ENCODE data around the gene PIGZ. TPM values are rescaled to one million over a fixed set of nuclear protein-coding genes. Genes with fewer than 3 reads are reported as not detected.

The PIGZ gene
- total and polyA plus RNA-seq, 9 of the 15 experiments (the other 6 are each of a cell fraction or from before 2014, with no cell fraction given) = 0.15 to 1.8 (median 0.76) TPM

- Histone ChIP-seq H3K4me2 (ENCODE audit: insufficient read depth, low read length) (no peak overlapping the region), H3K27ac (ENCODE audit: extremely low read depth, low read depth, low read length) (no peak overlapping the region), H3K9me3 (replicated peaks; ENCODE audit: control insufficient read depth, insufficient read depth, low read depth, low read length) (no peaks in the 10 kb centered on the region), H3K79me2 (ENCODE audit: control insufficient read depth, insufficient read depth, low read length) (no peaks in the 10 kb centered on the region), H3K9ac (ENCODE audit: insufficient read depth in 1 of 2, low read depth in 2 of 2, low read length in 2 of 2) (no peak overlapping the region), H3K9me1 (ENCODE audit: control insufficient read depth, insufficient read depth, low read length) (peaks cover 4% of the 10 kb centered on the region), H3K4me3 (no peak overlapping the region), H3K4me1 (replicated peaks in 1 of 2; ENCODE audit: control insufficient read depth in 2 of 2, insufficient read depth in 2 of 2, low read length in 2 of 2) (peaks cover 18 to 47% of the 10 kb centered on the region in 2 experiments), H2AFZ (ENCODE audit: low read depth, low read length) (no peak overlapping the region), H4K20me1 (replicated peaks; ENCODE audit: control insufficient read depth, insufficient read depth, low read length) (0 out of 2 replicates have a peak, but pooled peaks cover 4% of the 10 kb centered on the region), H3K27me3 (ENCODE audit: control insufficient read depth in 2 of 2, insufficient read depth in 2 of 2, low read length in 2 of 2) (no peaks in the 10 kb centered on the region), H3K36me3 (ENCODE audit: control insufficient read depth, insufficient read depth, low read length) (no peaks in the 10 kb centered on the region)
- no TSS peak for BruUV-seq (replicated peaks)
- no peak for TF ChIP-seq DDX20 (tag; IDR thresholded peaks at IDR 0.05; ENCODE audit: low read depth)
- TF ChIP-seq NBN (IDR thresholded peaks at IDR 0.05; ENCODE audit: low read depth) = no peak
- no peak for TF ChIP-seq NUFIP1 (IDR thresholded peaks at IDR 0.05; ENCODE audit: partially characterized antibody)
- no peak for TF ChIP-seq NR2C1 (IDR thresholded peaks at IDR 0.05)
- TF ChIP-seq NR2C1 (tag; IDR thresholded peaks at IDR 0.05) = 0 out of 2 replicates have a peak, but pooled peaks have one; percentile 13
- no peak for ATAC-seq
- 72% methylated on average over 7 of the region's 10 CpGs for WGBS (ENCODE audit: insufficient coverage, low coverage, missing lambda C conversion rate)
- POLR2A ChIA-PET = interaction anchor here (0.8 to 1.1 kb wide), 2 partner anchors 9 to 14 kb away, joined by 3 to 5 read pairs; no protein-coding TSS in a partner anchor
- FAIRE-seq = no peak
- DNase-seq (ENCODE audit: extremely low read depth in 1 of 4, low spot score in 3 of 4) = no peak
- intact Hi-C loops (cut with micrococcal nuclease) (no loop called here), in situ Hi-C loops (cut with MboI) (loop anchor here (25.0 kb wide), 1 partner anchor 522 kb away; no protein-coding TSS in a partner anchor)
- CTCF ChIA-PET (ENCODE audit: low intra/inter-chr PET ratio) = no interaction called here
Measured at GRCh38 chr3:196990601-196991007, 22.0 kb upstream of the PIGZ start.

GRCh38 chr3:196989721-196990262, 21.2 kb upstream of the PIGZ start:
- Histone ChIP-seq H3K79me2 (ENCODE audit: control insufficient read depth, insufficient read depth, low read length) (no peaks in the 10 kb centered on the region), H3K4me3 (no peak overlapping the region), H3K27ac (ENCODE audit: extremely low read depth, low read depth, low read length) (no peak overlapping the region), H3K4me1 (replicated peaks in 1 of 2; ENCODE audit: control insufficient read depth in 2 of 2, insufficient read depth in 2 of 2, low read length in 2 of 2) (peaks cover 18 to 48% of the 10 kb centered on the region in 2 experiments), H2AFZ (ENCODE audit: low read depth, low read length) (no peak overlapping the region), H3K9me1 (ENCODE audit: control insufficient read depth, insufficient read depth, low read length) (peaks cover 4% of the 10 kb centered on the region), H3K36me3 (ENCODE audit: control insufficient read depth, insufficient read depth, low read length) (no peaks in the 10 kb centered on the region), H3K27me3 (ENCODE audit: control insufficient read depth in 2 of 2, insufficient read depth in 2 of 2, low read length in 2 of 2) (no peaks in the 10 kb centered on the region), H3K9me3 (replicated peaks; ENCODE audit: control insufficient read depth, insufficient read depth, low read depth, low read length) (no peaks in the 10 kb centered on the region), H4K20me1 (replicated peaks; ENCODE audit: control insufficient read depth, insufficient read depth, low read length) (0 out of 2 replicates have a peak, but pooled peaks cover 4% of the 10 kb centered on the region), H3K4me2 (ENCODE audit: insufficient read depth, low read length) (no peak overlapping the region), H3K9ac (ENCODE audit: insufficient read depth in 1 of 2, low read depth in 2 of 2, low read length in 2 of 2) (no peak overlapping the region)
- WGBS (ENCODE audit: insufficient coverage, low coverage, missing lambda C conversion rate) = 77% methylated on average over 19 of the region's 19 CpGs
- no peak for TF ChIP-seq CBFA2T2 (conservative IDR thresholded peaks at IDR 0.05)
- TF ChIP-seq ZNF436 (CRISPR knock-in tag; IDR thresholded peaks at IDR 0.05) = no peak
- no peak for TF ChIP-seq ZNF217 (CRISPR knock-in tag; IDR thresholded peaks at IDR 0.05)
- no peak for TF ChIP-seq SRSF3 (IDR thresholded peaks at IDR 0.05; ENCODE audit: insufficient read depth, low read length)
- no peak for TF ChIP-seq HNRNPUL1 (IDR thresholded peaks at IDR 0.05; ENCODE audit: low read length)
- TF ChIP-seq ELF1 (tag; IDR thresholded peaks at IDR 0.05) = no peak
- TF ChIP-seq, protein P1, sequence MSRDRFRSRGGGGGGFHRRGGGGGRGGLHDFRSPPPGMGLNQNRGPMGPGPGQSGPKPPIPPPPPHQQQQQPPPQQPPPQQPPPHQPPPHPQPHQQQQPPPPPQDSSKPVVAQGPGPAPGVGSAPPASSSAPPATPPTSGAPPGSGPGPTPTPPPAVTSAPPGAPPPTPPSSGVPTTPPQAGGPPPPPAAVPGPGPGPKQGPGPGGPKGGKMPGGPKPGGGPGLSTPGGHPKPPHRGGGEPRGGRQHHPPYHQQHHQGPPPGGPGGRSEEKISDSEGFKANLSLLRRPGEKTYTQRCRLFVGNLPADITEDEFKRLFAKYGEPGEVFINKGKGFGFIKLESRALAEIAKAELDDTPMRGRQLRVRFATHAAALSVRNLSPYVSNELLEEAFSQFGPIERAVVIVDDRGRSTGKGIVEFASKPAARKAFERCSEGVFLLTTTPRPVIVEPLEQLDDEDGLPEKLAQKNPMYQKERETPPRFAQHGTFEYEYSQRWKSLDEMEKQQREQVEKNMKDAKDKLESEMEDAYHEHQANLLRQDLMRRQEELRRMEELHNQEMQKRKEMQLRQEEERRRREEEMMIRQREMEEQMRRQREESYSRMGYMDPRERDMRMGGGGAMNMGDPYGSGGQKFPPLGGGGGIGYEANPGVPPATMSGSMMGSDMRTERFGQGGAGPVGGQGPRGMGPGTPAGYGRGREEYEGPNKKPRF (IDR thresholded peaks at IDR 0.05; ENCODE audit: low read depth, low read length) = no peak
- no peak for TF ChIP-seq MED1 (CRISPR knock-in tag; IDR thresholded peaks at IDR 0.05; ENCODE audit: borderline replicate concordance)
- no TSS peak for BruUV-seq (replicated peaks)
- ATAC-seq (no peak), FAIRE-seq (no peak), DNase-seq (ENCODE audit: extremely low read depth in 1 of 4, low spot score in 3 of 4) (no peak)
- intact Hi-C loops (cut with micrococcal nuclease) (no loop called here), in situ Hi-C loops (cut with MboI) (loop anchor here (25.0 kb wide), 1 partner anchor 523 kb away; no protein-coding TSS in a partner anchor)
- ChIA-PET POLR2A (interaction anchor here (0.6 to 1.1 kb wide), 3 partner anchors 9 to 462 kb away, joined by 3 to 5 read pairs (median 3); no protein-coding TSS in a partner anchor), CTCF (ENCODE audit: low intra/inter-chr PET ratio) (no interaction called here)
